Body of pancreas (tissue), 4 donors: ENCODE measurements around the gene CRY1.

Source experiments
- POLR2A ChIP-seq, 3 donors: fragments of 450-650 bp; IDR thresholded peaks; one replicate each; pipeline ENCODE4 v1.6.1; 2016; ENCODE audit warnings: antibody characterized with exemption in 3 of 3, mild to moderate bottlenecking in 2 of 3
- TF ChIP-seq, protein P1 (sequence below), 7 experiments: fragments of 450-650 bp in 4 of 7; fragments of 200-600 bp in 3 of 7; sonication (generic) in 3 of 7; IDR thresholded peaks; one replicate each; pipeline ENCODE4 v1.5.1; 2016 to 2019; ENCODE audit warnings: antibody characterized with exemption in 7 of 7

DNA sequence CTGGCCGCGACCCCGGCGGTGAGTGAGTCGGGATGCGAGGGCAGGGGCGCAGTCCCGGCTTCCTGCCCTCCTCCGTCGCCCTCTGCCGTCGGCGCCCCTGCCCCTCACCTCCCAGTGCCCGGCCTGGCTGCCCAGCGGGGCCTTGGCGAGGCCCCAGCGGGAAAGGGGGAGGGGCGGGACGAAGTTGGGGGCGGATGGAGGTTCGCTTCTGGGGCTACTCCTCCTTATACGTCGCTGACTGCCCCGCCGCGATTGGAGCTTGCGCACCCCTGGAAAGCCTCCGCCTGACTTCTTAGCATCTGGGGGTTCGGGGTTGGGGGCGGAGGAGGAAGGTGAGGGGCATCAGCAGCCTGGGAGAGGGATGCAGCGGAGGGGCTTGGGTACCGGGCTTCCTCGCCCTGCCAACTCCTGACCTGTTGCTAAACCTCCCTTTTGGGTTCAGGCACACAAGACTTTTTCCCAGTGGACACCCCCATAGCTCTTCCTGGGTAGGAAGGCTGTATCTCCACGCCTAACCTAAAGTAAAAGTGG is 137.2 kb downstream of the CRY1 start:
- TF ChIP-seq, protein P1, sequence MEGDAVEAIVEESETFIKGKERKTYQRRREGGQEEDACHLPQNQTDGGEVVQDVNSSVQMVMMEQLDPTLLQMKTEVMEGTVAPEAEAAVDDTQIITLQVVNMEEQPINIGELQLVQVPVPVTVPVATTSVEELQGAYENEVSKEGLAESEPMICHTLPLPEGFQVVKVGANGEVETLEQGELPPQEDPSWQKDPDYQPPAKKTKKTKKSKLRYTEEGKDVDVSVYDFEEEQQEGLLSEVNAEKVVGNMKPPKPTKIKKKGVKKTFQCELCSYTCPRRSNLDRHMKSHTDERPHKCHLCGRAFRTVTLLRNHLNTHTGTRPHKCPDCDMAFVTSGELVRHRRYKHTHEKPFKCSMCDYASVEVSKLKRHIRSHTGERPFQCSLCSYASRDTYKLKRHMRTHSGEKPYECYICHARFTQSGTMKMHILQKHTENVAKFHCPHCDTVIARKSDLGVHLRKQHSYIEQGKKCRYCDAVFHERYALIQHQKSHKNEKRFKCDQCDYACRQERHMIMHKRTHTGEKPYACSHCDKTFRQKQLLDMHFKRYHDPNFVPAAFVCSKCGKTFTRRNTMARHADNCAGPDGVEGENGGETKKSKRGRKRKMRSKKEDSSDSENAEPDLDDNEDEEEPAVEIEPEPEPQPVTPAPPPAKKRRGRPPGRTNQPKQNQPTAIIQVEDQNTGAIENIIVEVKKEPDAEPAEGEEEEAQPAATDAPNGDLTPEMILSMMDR (IDR thresholded peaks at IDR 0.05), result peak in 4 of 7 experiments; percentile 1 to 37 (median 20)
- TF ChIP-seq POLR2A (IDR thresholded peaks at IDR 0.05), result peak in 1 of 3 donors; percentile 4
